ENCODE results near the gene SMIM15.

The SMIM15 gene

DNA sequence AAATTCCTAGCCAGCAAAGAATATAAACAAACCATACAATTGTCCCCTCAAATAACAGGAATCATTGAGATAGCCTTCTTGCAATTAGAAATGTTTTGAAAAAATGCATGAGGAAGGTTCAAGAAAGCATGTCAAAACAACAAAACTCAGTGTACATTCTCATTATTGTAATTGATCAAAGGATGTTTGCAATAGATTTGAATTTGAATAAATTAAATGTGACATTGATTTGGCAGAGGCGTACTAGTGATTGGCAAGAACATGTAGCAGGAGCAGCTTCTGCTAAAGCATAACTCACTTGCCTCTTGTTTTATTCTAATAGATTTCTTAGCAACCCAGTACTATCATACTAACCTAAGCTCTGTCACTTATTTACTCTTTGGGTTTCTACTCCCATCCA is 19.9 kb downstream of the SMIM15 start:
- no peaks in the 10 kb centered on the region for H3K4me1 ChIP-seq (ENCODE audit: control extremely low read depth in 1 of 4, control insufficient read depth in 4 of 4, insufficient read depth in 4 of 4, low read length in 3 of 4)
- no peaks in the 10 kb centered on the region for H3K27me3 ChIP-seq (replicated peaks in 2 of 5; ENCODE audit: control insufficient read depth in 4 of 5, insufficient read depth in 5 of 5, low read length in 4 of 5)
- POLR2A ChIA-PET = no interaction called here
- WGBS (ENCODE audit: insufficient coverage) = no CpG with 5 or more reads among the region's 1 CpG
- H3K36me3 ChIP-seq (ENCODE audit: control insufficient read depth in 4 of 4, insufficient read depth in 4 of 4, low read length in 3 of 4) = no peaks in the 10 kb centered on the region
- DNase-seq = no peak
- CTCF ChIA-PET = no interaction called here
- H3K27ac ChIP-seq (ENCODE audit: insufficient read depth in 1 of 2, low read depth in 1 of 2, low read length in 2 of 2, poor library complexity in 1 of 2, severe bottlenecking in 2 of 2) = no peak overlapping the region
- peaks cover 0 to 2% (median 0%) of the 10 kb centered on the region in 5 experiments for H3K9me3 ChIP-seq (ENCODE audit: control extremely low read depth in 1 of 5, control insufficient read depth in 4 of 5, insufficient read depth in 2 of 5, low read depth in 1 of 5, low read length in 4 of 5)
- no peak overlapping the region for H3K4me3 ChIP-seq (ENCODE audit: control insufficient read depth in 1 of 7, extremely low read depth in 1 of 7, insufficient read depth in 4 of 7, low read depth in 2 of 7, low read length in 6 of 7)

DNA sequence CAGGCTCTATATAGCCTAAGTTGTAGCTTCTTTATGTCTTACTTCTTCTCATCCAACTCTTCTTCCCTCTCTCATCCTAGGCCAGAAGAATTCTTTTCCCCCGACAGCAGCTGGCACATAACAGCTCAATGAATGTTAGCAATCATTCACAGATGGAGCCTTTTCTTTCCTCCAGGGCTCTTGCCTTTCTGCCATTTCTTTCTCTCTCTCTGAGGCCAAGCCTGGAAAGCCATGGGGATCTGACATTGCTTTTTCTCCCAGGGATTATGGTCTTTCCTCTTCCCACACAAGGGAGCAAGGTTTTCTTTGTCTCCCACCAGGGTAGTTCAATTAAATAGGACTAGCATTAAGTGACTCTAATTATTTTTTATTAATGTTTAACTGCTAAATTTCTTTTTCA is 20.5 kb downstream of the SMIM15 start:
- Histone ChIP-seq H3K4me3 (ENCODE audit: control insufficient read depth in 1 of 7, extremely low read depth in 1 of 7, insufficient read depth in 4 of 7, low read depth in 2 of 7, low read length in 6 of 7) (no peak overlapping the region), H3K27me3 (replicated peaks in 2 of 5; ENCODE audit: control insufficient read depth in 4 of 5, insufficient read depth in 5 of 5, low read length in 4 of 5) (no peaks in the 10 kb centered on the region), H3K9me3 (ENCODE audit: control extremely low read depth in 1 of 5, control insufficient read depth in 4 of 5, insufficient read depth in 2 of 5, low read depth in 1 of 5, low read length in 4 of 5) (peaks cover 0 to 2% (median 0%) of the 10 kb centered on the region in 5 experiments), H3K27ac (ENCODE audit: insufficient read depth in 1 of 2, low read depth in 1 of 2, low read length in 2 of 2, poor library complexity in 1 of 2, severe bottlenecking in 2 of 2) (no peak overlapping the region), H3K36me3 (ENCODE audit: control insufficient read depth in 4 of 4, insufficient read depth in 4 of 4, low read length in 3 of 4) (no peaks in the 10 kb centered on the region), H3K4me1 (ENCODE audit: control extremely low read depth in 1 of 4, control insufficient read depth in 4 of 4, insufficient read depth in 4 of 4, low read length in 3 of 4) (no peaks in the 10 kb centered on the region)
- WGBS (ENCODE audit: insufficient coverage) = 92% methylated on average over 1 of the region's 1 CpG
- ChIA-PET POLR2A (no interaction called here), CTCF (interaction anchor here (0.8 to 1.2 kb wide), 2 partner anchors 90 to 189 kb away, joined by 3 read pairs; no protein-coding TSS in a partner anchor)
- DNase-seq = no peak

DNA sequence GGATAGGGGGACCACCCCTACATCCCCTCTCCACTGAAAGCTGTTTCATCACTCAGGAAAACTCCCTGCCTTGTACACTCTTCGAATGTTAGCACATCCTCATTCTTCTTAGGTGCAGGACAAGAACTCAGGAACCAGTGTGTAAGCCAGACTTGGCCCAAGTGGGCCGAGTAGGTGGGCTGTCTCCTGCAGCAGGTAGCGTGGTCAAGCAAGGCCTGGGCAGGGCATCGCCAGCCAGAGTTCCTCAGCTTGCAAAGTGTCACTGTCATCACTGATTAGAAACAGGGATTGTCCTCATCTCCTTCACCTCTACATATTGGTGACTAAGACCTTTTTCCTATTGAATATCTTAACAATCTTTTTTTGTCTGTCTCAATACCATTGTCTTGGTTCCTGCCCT is 22.3 kb downstream of the SMIM15 start:
- Histone ChIP-seq H3K4me3 (ENCODE audit: control insufficient read depth in 1 of 7, extremely low read depth in 1 of 7, insufficient read depth in 4 of 7, low read depth in 2 of 7, low read length in 6 of 7) (no peak overlapping the region), H3K27me3 (replicated peaks in 2 of 5; ENCODE audit: control insufficient read depth in 4 of 5, insufficient read depth in 5 of 5, low read length in 4 of 5) (no peaks in the 10 kb centered on the region), H3K9me3 (ENCODE audit: control extremely low read depth in 1 of 5, control insufficient read depth in 4 of 5, insufficient read depth in 2 of 5, low read depth in 1 of 5, low read length in 4 of 5) (no peaks in the 10 kb centered on the region), H3K27ac (ENCODE audit: insufficient read depth in 1 of 2, low read depth in 1 of 2, low read length in 2 of 2, poor library complexity in 1 of 2, severe bottlenecking in 2 of 2) (no peak overlapping the region), H3K4me1 (ENCODE audit: control extremely low read depth in 1 of 4, control insufficient read depth in 4 of 4, insufficient read depth in 4 of 4, low read length in 3 of 4) (no peaks in the 10 kb centered on the region), H3K36me3 (ENCODE audit: control insufficient read depth in 4 of 4, insufficient read depth in 4 of 4, low read length in 3 of 4) (no peaks in the 10 kb centered on the region)
- no peak for DNase-seq
- WGBS (ENCODE audit: insufficient coverage) = 88% methylated on average over 3 of the region's 4 CpGs
- ChIA-PET CTCF (interaction anchor here (1.2 to 3.4 kb wide), 3 partner anchors 8 to 85 kb away, joined by 3 to 27 read pairs (median 4); no protein-coding TSS in a partner anchor), POLR2A (no interaction called here)

DNA sequence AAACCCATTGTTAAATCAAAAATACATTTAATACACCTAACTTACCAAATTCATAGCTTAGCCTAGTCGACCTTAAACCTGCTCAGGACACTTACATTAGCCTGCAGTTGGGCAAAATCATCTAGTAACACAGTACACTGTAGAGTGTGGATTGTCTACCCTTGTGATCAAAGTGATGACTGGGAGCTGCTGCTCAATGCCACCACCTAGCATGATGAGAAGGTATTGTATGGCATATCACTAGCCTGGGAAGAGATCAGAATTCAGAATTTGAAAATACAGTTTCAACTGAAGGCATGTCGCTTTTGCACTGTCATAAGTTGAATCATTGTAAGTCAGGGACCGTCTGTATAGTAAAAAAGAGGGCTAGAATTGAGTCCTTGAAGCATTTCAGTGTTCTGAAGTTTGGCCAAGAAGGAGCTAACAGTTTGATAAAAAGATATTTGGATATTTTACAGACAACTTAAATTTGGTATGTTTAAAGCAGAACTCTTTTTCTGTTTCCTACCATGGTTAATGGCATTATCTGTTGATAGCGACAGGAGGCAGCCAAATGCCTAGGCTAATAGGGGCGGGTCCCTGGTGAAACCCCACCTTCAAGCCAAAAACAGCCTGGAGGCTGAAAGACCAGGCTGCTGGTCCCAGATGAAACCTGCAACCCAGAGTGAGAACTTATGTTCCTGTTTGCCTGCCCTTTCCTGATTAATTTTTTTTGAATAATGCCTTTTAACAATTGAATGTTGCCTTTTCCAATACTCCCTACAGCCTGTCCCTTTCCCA is 23.0 kb downstream of the SMIM15 start:
- CTCF ChIA-PET = interaction anchor here (0.7 to 3.4 kb wide), 6 partner anchors 9 to 131 kb away, joined by 3 to 27 read pairs (median 3); no protein-coding TSS in a partner anchor

DNA sequence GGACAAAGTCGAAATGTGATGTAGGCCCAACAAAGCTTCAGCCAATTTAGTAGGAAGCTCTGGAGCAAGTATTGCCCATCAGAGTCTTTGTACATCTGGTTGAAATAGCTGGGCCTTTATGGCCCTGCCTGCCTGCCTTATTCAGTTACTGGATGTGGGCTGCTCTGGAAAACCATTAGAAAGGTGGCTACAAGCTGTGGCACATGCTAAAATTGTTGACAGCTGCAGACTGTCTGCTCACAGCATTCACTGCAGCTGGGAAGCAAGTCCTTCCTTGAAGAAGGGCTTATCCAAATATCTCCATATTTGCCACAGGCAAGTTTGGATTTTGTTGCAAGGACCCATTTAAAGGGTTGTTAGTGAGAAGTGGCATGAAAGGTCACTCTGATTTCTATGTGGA is 24.4 kb downstream of the SMIM15 start:
- Histone ChIP-seq H3K27ac (ENCODE audit: insufficient read depth in 1 of 2, low read depth in 1 of 2, low read length in 2 of 2, poor library complexity in 1 of 2, severe bottlenecking in 2 of 2) (no peak overlapping the region), H3K4me3 (ENCODE audit: control insufficient read depth in 1 of 7, extremely low read depth in 1 of 7, insufficient read depth in 4 of 7, low read depth in 2 of 7, low read length in 6 of 7) (no peak overlapping the region), H3K9me3 (ENCODE audit: control extremely low read depth in 1 of 5, control insufficient read depth in 4 of 5, insufficient read depth in 2 of 5, low read depth in 1 of 5, low read length in 4 of 5) (no peaks in the 10 kb centered on the region), H3K36me3 (ENCODE audit: control insufficient read depth in 4 of 4, insufficient read depth in 4 of 4, low read length in 3 of 4) (no peaks in the 10 kb centered on the region), H3K27me3 (replicated peaks in 2 of 5; ENCODE audit: control insufficient read depth in 4 of 5, insufficient read depth in 5 of 5, low read length in 4 of 5) (no peaks in the 10 kb centered on the region), H3K4me1 (ENCODE audit: control extremely low read depth in 1 of 4, control insufficient read depth in 4 of 4, insufficient read depth in 4 of 4, low read length in 3 of 4) (no peaks in the 10 kb centered on the region)
- WGBS (ENCODE audit: insufficient coverage) = 100% methylated on average over 1 of the region's 1 CpG
- CTCF ChIA-PET = interaction anchor here (1.3 to 3.4 kb wide), 2 partner anchors 83 to 520 kb away, joined by 3 to 27 read pairs; no protein-coding TSS in a partner anchor
- DNase-seq = no peak
- POLR2A ChIA-PET = no interaction called here

More for the DNA sequence above, 23.0 kb downstream of the SMIM15 start:
- peak in 2 of 3 donors; percentile 29 to 34 for DNase-seq
- H3K9me3 ChIP-seq (ENCODE audit: control extremely low read depth in 1 of 5, control insufficient read depth in 4 of 5, insufficient read depth in 2 of 5, low read depth in 1 of 5, low read length in 4 of 5) = no peaks in the 10 kb centered on the region
- POLR2A ChIA-PET = no interaction called here
- 96% methylated on average over 4 of the region's 5 CpGs for WGBS (ENCODE audit: insufficient coverage)
- no peak overlapping the region for H3K27ac ChIP-seq (ENCODE audit: insufficient read depth in 1 of 2, low read depth in 1 of 2, low read length in 2 of 2, poor library complexity in 1 of 2, severe bottlenecking in 2 of 2)
- H3K4me1 ChIP-seq (ENCODE audit: control extremely low read depth in 1 of 4, control insufficient read depth in 4 of 4, insufficient read depth in 4 of 4, low read length in 3 of 4) = no peaks in the 10 kb centered on the region
- H3K4me3 ChIP-seq (ENCODE audit: control insufficient read depth in 1 of 7, extremely low read depth in 1 of 7, insufficient read depth in 4 of 7, low read depth in 2 of 7, low read length in 6 of 7) = no peak overlapping the region
- no peaks in the 10 kb centered on the region for H3K27me3 ChIP-seq (replicated peaks in 2 of 5; ENCODE audit: control insufficient read depth in 4 of 5, insufficient read depth in 5 of 5, low read length in 4 of 5)
- no peaks in the 10 kb centered on the region for H3K36me3 ChIP-seq (ENCODE audit: control insufficient read depth in 4 of 4, insufficient read depth in 4 of 4, low read length in 3 of 4)

DNA sequence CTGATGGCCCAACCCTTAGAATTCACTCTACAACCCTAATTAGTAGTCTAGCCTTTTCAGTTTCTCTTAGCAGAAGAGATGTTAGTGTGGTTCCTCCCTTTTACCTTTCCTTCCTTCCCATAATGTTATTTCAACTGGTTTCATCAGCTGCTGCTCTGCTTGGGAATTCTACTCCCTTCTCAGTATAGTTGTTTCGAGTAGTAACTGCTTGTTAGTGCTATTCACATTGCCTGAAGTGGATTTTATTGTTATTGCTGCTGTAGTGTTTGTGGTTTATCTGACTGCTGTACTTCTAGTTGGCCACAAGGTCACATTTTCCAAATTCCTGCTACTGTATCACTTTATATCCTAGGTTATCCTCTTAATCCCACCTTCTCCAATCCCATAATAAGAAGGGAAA is 29.7 kb downstream of the SMIM15 start:
- H3K4me3 ChIP-seq (ENCODE audit: control insufficient read depth in 1 of 7, extremely low read depth in 1 of 7, insufficient read depth in 4 of 7, low read depth in 2 of 7, low read length in 6 of 7) = no peak overlapping the region
- H3K27ac ChIP-seq (ENCODE audit: insufficient read depth in 1 of 2, low read depth in 1 of 2, low read length in 2 of 2, poor library complexity in 1 of 2, severe bottlenecking in 2 of 2) = no peak overlapping the region
- no peaks in the 10 kb centered on the region for H3K9me3 ChIP-seq (ENCODE audit: control extremely low read depth in 1 of 5, control insufficient read depth in 4 of 5, insufficient read depth in 2 of 5, low read depth in 1 of 5, low read length in 4 of 5)
- WGBS (ENCODE audit: insufficient coverage) = no CpG with 5 or more reads among the region's 1 CpG
- CTCF ChIA-PET = interaction anchor here (1.1 kb wide), 1 partner anchor 74 kb away, joined by 3 read pairs; no protein-coding TSS in a partner anchor
- H3K27me3 ChIP-seq (replicated peaks in 2 of 5; ENCODE audit: control insufficient read depth in 4 of 5, insufficient read depth in 5 of 5, low read length in 4 of 5) = no peaks in the 10 kb centered on the region
- POLR2A ChIA-PET = no interaction called here
- no peaks in the 10 kb centered on the region for H3K4me1 ChIP-seq (ENCODE audit: control extremely low read depth in 1 of 4, control insufficient read depth in 4 of 4, insufficient read depth in 4 of 4, low read length in 3 of 4)
- DNase-seq = no peak
- no peaks in the 10 kb centered on the region for H3K36me3 ChIP-seq (ENCODE audit: control insufficient read depth in 4 of 4, insufficient read depth in 4 of 4, low read length in 3 of 4)

DNA sequence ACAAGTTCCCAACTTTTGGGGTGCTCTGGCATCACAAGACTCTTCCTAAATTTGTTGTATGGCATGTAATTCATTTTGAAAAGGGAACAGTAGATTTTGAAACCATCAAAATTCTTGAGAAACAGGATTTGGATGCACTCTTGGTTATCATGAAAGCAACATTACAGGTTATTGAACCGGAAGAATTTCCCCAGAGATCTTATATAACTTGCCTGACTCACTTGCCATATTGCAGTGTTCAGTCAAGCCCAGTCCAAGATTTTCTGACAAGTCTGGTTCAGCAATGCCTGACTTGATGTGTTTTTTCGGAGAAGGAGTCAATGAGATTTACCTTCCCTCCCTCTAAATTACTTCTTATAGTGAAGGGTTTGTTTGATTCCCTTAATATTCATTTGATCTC is 32.0 kb downstream of the SMIM15 start:
- Histone ChIP-seq H3K9me3 (ENCODE audit: control extremely low read depth in 1 of 5, control insufficient read depth in 4 of 5, insufficient read depth in 2 of 5, low read depth in 1 of 5, low read length in 4 of 5) (no peaks in the 10 kb centered on the region), H3K4me3 (ENCODE audit: control insufficient read depth in 1 of 7, extremely low read depth in 1 of 7, insufficient read depth in 4 of 7, low read depth in 2 of 7, low read length in 6 of 7) (no peak overlapping the region), H3K4me1 (ENCODE audit: control extremely low read depth in 1 of 4, control insufficient read depth in 4 of 4, insufficient read depth in 4 of 4, low read length in 3 of 4) (no peaks in the 10 kb centered on the region), H3K36me3 (ENCODE audit: control insufficient read depth in 4 of 4, insufficient read depth in 4 of 4, low read length in 3 of 4) (no peaks in the 10 kb centered on the region), H3K27me3 (replicated peaks in 2 of 5; ENCODE audit: control insufficient read depth in 4 of 5, insufficient read depth in 5 of 5, low read length in 4 of 5) (no peaks in the 10 kb centered on the region), H3K27ac (ENCODE audit: insufficient read depth in 1 of 2, low read depth in 1 of 2, low read length in 2 of 2, poor library complexity in 1 of 2, severe bottlenecking in 2 of 2) (no peak overlapping the region)
- no peak for DNase-seq
- WGBS (ENCODE audit: insufficient coverage) = 89% methylated on average over 1 of the region's 2 CpGs
- ChIA-PET CTCF (no interaction called here), POLR2A (no interaction called here)

Data from common myeloid progenitor, CD34-positive (primary cell).